ENCODE data around the gene BMPR1B.

DNA sequence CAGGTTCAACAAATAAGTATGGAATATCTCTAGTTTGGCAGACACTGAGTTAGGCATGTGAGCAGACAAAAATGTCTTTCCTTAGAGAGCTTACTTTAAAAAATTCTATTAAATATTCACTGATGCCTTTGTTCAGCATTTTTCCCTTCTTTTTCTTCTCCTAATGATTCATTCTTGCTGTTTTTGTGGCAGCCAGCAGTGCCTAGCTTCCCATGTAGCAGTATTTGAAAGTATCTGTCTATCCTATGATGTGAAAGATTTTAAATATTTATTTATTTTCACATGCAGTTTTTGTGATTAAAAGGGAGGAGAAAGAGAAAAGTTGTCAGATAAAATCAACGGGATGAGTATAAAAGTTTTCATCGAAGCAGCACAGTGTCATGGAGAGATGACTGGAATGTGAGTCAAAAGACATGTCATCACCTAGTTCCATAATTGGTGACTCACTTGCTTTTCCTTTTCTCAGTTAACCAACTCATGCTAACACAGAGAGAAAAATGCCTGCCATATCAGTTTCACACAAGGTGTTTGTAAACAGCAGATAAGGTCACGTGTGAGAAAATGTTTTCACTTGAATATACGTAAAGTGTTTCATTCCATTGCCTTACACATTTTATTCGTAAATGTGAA, 69.8 kb downstream of the BMPR1B start:
- TF ChIP-seq, protein P1, sequence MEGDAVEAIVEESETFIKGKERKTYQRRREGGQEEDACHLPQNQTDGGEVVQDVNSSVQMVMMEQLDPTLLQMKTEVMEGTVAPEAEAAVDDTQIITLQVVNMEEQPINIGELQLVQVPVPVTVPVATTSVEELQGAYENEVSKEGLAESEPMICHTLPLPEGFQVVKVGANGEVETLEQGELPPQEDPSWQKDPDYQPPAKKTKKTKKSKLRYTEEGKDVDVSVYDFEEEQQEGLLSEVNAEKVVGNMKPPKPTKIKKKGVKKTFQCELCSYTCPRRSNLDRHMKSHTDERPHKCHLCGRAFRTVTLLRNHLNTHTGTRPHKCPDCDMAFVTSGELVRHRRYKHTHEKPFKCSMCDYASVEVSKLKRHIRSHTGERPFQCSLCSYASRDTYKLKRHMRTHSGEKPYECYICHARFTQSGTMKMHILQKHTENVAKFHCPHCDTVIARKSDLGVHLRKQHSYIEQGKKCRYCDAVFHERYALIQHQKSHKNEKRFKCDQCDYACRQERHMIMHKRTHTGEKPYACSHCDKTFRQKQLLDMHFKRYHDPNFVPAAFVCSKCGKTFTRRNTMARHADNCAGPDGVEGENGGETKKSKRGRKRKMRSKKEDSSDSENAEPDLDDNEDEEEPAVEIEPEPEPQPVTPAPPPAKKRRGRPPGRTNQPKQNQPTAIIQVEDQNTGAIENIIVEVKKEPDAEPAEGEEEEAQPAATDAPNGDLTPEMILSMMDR (conservative IDR thresholded peaks at IDR 0.05 in 1 of 2, IDR thresholded peaks at IDR 0.05 in 1 of 2; ENCODE audit: extremely low read depth in 1 of 2, insufficient read depth in 1 of 2, low read depth in 1 of 2, low read length in 2 of 2) = no peak
- TF ChIP-seq EZH2 (IDR thresholded peaks at IDR 0.05; ENCODE audit: borderline replicate concordance, low read length) = no peak

Measured in mammary epithelial cell (primary cell).